GM10248 (cell line): ENCODE results near the gene FAM47E.

ENCODE experiments used
- CTCF ChIA-PET: fragments of 300-600 bp; sonication (Branson Sonifier 250); formaldehyde crosslinking; extraction: SDS; loops from one replicate; lab custom pipeline; 2021; ENCODE audit warnings: antibody characterized with exemption; lab: Yijun Ruan, JAX
- POLR2A ChIA-PET: fragments of 350-650 bp; sonication (Branson Sonifier 250); formaldehyde crosslinking; extraction: SDS; loops from one replicate; lab custom pipeline; 2020; ENCODE audit warnings: antibody characterized with exemption; lab: Yijun Ruan, JAX
- DNase-seq: peaks from one replicate; pipeline ENCODE4 v3.0.0; 2012; ENCODE audit errors: extremely low spot score
- CTCF ChIP-seq: IDR thresholded peaks from 2 replicates; pipeline ENCODE4 v1.5.1; 2012; ENCODE audit warnings: mild to moderate bottlenecking, low read depth; ENCODE audit errors: extremely low read depth, missing control alignments, control extremely low read depth

FAM47E gene

DNA sequence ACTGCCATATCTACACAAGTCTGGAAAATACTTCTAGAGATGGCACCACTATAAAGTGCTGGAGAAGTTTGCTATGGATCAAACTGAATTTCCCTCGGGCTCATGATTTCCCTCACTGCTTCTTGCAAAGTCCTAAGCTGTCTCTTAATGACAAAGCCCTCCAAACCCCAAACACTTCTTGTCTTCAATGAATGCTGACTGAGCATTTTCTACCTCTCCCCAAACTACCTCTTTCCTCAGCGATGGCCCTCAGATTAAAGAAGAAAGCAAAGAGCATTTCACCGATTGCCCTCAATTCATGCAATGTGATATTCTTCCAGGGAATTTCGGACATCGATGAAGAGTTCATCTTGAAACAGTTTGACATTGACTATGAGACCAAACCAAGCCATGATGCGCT is 19.7 kb downstream of the FAM47E start:
- ChIA-PET POLR2A (no interaction called here), CTCF (interaction anchor here (1.5 to 2.2 kb wide), 2 partner anchors 17 to 107 kb away, joined by 7 read pairs; no protein-coding TSS in a partner anchor)
- no peak for DNase-seq
- TF ChIP-seq CTCF: no peak

DNA sequence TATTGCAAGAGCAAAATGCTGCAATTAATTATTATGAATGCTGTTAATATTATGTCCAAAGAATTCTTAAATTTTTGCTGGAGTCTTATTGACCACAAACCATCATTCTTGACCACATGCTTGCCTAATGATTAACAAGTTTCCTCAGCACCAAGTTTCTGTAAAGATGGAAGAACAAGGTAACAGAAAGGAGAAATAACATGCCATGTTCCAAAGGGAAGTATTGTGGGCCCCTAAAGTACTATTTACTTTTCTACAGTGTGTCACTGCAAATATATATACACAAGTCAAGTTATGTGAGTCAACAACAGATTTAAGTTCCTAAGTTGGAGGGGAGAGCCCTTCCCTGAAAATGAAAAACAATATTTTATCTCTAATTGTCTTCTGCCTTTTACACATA is 20.6 kb downstream of the FAM47E start:
- ChIA-PET CTCF (no interaction called here), POLR2A (no interaction called here)
- DNase-seq: no peak
- TF ChIP-seq CTCF: no peak

- CTCF ChIA-PET: no interaction called here
- POLR2A ChIA-PET: no interaction called here
- no peak for TF ChIP-seq CTCF
- no peak for DNase-seq
Measured at GRCh38 chr4:76272582-76272981, 21.1 kb downstream of the FAM47E start.

DNA sequence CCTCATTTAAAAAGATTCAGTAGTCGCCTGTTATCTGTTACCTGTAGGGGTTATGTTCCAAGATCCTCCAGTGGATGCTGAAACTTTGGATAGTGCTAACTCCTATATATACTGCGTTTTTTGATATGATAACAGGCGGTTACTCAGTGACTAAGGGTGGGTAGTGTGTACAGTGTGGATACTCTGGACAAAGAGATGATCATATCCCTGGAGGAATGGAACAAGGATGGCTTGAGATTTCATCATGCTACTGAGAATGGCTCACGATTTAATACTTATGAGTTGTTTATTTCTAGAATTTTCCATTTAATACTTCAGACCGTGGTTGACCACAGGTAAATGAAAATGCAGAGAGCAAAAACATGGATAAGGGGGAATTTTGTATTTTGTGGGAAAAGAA is 21.5 kb downstream of the FAM47E start:
- ChIA-PET CTCF (no interaction called here), POLR2A (no interaction called here)
- DNase-seq: no peak
- TF ChIP-seq CTCF: no peak

DNA sequence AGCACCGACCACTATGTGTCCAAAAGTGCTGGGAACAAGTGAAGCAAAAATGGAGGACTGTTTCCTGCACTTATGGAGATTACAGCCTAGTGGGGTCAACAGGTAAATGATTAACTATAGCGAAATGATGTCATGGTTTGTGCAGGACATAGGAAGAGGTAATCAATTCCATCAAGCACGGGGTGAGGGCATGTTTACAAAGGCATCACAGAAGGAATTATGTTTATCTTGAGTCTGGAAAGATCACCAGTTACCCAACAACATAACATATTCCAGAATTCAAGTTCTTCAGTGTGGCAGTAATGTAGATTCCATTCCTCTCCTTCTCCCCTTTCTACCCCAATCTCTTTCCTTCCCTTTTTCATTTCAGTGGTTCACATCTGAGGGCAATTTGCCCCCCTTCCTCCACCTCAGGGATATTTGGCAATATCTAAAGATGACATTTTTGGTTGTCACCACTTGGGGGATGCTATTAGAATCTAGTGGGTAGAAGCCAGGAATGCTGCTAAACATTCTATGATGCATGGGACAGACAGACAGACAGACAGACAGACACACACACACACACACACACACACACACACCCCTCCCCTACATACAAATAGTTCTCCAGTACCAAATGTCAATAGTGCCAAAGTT is 24.1 kb downstream of the FAM47E start:
- CTCF ChIA-PET: interaction anchor here (0.9 kb wide), 1 partner anchor 21 kb away, joined by 3 read pairs; no protein-coding TSS in a partner anchor
- no peak for DNase-seq
- no peak for TF ChIP-seq CTCF
- POLR2A ChIA-PET: no interaction called here

DNA sequence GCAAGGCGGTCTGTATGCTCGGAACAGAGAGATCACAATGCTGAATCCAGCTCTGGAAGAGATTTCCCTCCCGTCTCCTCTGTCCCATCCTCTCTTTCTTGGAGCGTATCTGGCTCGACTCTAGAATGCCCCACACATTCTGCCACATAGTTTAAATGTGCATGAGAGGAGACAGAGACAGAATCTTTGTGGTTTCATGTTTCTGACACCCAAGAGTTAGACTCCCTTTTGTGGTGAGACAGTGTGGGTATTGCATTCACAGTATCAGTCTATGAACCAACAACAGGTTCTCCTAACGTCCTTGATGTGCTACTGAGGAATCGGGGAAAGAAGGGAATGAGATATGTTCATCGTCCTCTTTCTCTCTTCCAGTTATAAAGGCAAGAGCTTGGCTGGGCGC is 25.3 kb downstream of the FAM47E start:
- ChIA-PET CTCF (interaction anchor here (1.2 kb wide), 1 partner anchor 101 kb away, joined by 4 read pairs; no protein-coding TSS in a partner anchor), POLR2A (no interaction called here)
- DNase-seq: no peak
- TF ChIP-seq CTCF: no peak
